GM19351 (cell line): ENCODE results near the gene SEPHS1.
"Not testable (repeated sequence)": the region's sequence is repeated elsewhere in the genome, so short reads cannot be mapped to it uniquely, and the experiment has no call there.

Source experiments
- ATAC-seq: cut with Tn5 transposase; IDR thresholded peaks from one replicate; pipeline ENCODE4 v1.9.1; 2021; ENCODE audit warnings: mild to moderate bottlenecking, moderate library complexity; ENCODE audit not compliant: unreplicated experiment

SEPHS1 gene

GRCh38 chr10:13291821-13292773 lies 56.0 kb downstream of the SEPHS1 start:
- ATAC-seq, result no peak

GRCh38 chr10:13291061-13291460 lies 57.0 kb downstream of the SEPHS1 start:
- no peak for ATAC-seq

- ATAC-seq, result no peak
Measured at GRCh38 chr10:13284050-13284449, 64.0 kb downstream of the SEPHS1 start.

GRCh38 chr10:13282348-13282747 lies 65.7 kb downstream of the SEPHS1 start:
- ATAC-seq, result not testable (repeated sequence)

- no peak for ATAC-seq
Measured at GRCh38 chr10:13276749-13277365, 71.2 kb downstream of the SEPHS1 start.

- not testable (repeated sequence) for ATAC-seq
Measured at GRCh38 chr10:13276146-13276545, 71.9 kb downstream of the SEPHS1 start.

GRCh38 chr10:13272164-13272571 lies 75.9 kb downstream of the SEPHS1 start:
- peak; percentile 40 for ATAC-seq

- peak; percentile 90 for ATAC-seq
Measured at GRCh38 chr10:13271552-13272163, 76.4 kb downstream of the SEPHS1 start.

GRCh38 chr10:13270877-13271551 lies 77.1 kb downstream of the SEPHS1 start:
- ATAC-seq, result peak; percentile 1

GRCh38 chr10:13268841-13269240 lies 79.3 kb downstream of the SEPHS1 start:
- ATAC-seq, result no peak

GRCh38 chr10:13268310-13268709 lies 79.8 kb downstream of the SEPHS1 start:
- ATAC-seq, result no peak
